Hepatocyte (in vitro differentiated cells): ENCODE data around the gene DCUN1D2.

Experiments
- CTCF ChIP-seq: fragments of 200-600 bp; sonication (generic); IDR thresholded peaks from 2 replicates; pipeline ENCODE4 v1.5.1; 2016; ENCODE audit warnings: antibody characterized with exemption, mild to moderate bottlenecking; ENCODE audit not compliant: poor library complexity
- EZH2 ChIP-seq: fragments of 200-600 bp; sonication (generic); IDR thresholded peaks from 2 replicates; pipeline ENCODE4 v1.6.1; 2016; ENCODE audit warnings: antibody characterized with exemption, mild to moderate bottlenecking, borderline replicate concordance

DNA sequence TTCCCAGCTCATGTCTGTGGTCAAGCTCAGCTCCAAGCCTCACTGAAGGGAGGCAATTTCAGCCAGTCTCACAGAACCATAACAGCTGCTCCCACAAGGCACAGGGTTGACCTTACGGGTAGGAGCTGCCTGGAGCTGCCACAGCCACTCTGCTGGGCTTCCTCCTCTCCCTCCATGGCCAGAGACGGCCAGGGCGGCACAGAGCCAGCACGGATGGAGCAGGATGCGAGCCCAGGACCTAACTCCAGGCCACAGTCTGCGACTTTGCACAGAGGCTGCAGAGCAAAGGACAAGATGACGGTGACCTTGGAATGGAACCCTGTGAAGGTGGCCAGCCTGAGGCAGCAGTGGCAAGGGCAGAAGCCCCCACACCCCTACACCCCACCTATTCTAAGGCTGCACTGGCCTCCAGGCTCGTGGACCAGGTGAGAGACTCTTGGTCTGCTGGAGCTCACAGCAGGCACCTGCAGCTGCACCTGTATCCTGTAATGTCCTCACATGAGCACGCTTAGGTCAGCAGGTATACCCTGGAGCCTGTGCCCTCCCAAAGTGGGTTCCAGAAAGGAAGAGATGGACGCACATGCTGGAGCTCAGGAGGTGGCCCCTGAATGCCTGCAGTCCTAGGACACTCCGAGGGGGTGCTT lies 66.9 kb downstream of the DCUN1D2 start:
- no peak for TF ChIP-seq CTCF
- no peak for TF ChIP-seq EZH2
